H9 (cell line): Measurements from ENCODE around the gene LRP1B. TPM values are rescaled to one million over a fixed set of nuclear protein-coding genes. Genes with fewer than 3 reads are reported as not detected.

Source experiments
- DNase-seq: peaks from one replicate; pipeline ENCODE4 v3.0.0-alpha.2; 2017
- H2AFZ ChIP-seq: one replicate; pipeline ENCODE4 v1.6.1; 2013; ENCODE audit warnings: mild to moderate bottlenecking, low read length, control low read depth, moderate library complexity
- H2AK5ac ChIP-seq: 2 replicates; pipeline ENCODE4 v1.6.1; 2013; ENCODE audit warnings: low read length, control low read depth, mixed read lengths; ENCODE audit not compliant: insufficient read length
- H2BK120ac ChIP-seq: one replicate; pipeline ENCODE4 v1.6.1; 2013; ENCODE audit warnings: low read depth, mild to moderate bottlenecking, low read length, control low read depth, inconsistent platforms; ENCODE audit not compliant: poor library complexity, severe bottlenecking
- H2BK12ac ChIP-seq: 2 replicates; pipeline ENCODE4 v1.6.1; 2013; ENCODE audit warnings: low read length, control low read depth, mixed read lengths, low read depth; ENCODE audit not compliant: insufficient read length
- H2BK15ac ChIP-seq: 2 replicates; pipeline ENCODE4 v1.6.1; 2013; ENCODE audit warnings: low read depth, low read length, control low read depth
- H2BK20ac ChIP-seq: one replicate; pipeline ENCODE4 v1.6.1; 2013; ENCODE audit warnings: low read depth, mild to moderate bottlenecking, low read length, control low read depth, inconsistent platforms; ENCODE audit not compliant: poor library complexity, severe bottlenecking
- H2BK5ac ChIP-seq: 2 replicates; pipeline ENCODE4 v1.6.1; 2013; ENCODE audit warnings: low read length, control low read depth, mixed read lengths; ENCODE audit not compliant: insufficient read length
- H3K14ac ChIP-seq: 2 replicates; pipeline ENCODE4 v1.6.1; 2013; ENCODE audit warnings: low read length, control low read depth; ENCODE audit not compliant: insufficient read depth
- H3K18ac ChIP-seq: 2 replicates; pipeline ENCODE4 v1.6.1; 2013; ENCODE audit warnings: low read depth, mild to moderate bottlenecking, mixed read lengths, low read length, control low read depth; ENCODE audit not compliant: insufficient read length
- H3K23ac ChIP-seq: 2 replicates; pipeline ENCODE4 v1.6.1; 2013; ENCODE audit warnings: low read length, control low read depth, mixed read lengths, low read depth; ENCODE audit not compliant: insufficient read length
- H3K23me2 ChIP-seq: 2 replicates; pipeline ENCODE4 v1.6.1; 2013; ENCODE audit warnings: low read depth, mild to moderate bottlenecking, mixed read lengths, low read length, control low read depth; ENCODE audit not compliant: insufficient read length, poor library complexity, severe bottlenecking
- H3K27ac ChIP-seq: 2 replicates; pipeline ENCODE4 v1.5.1; 2013; ENCODE audit warnings: low read length, control low read depth, mixed read lengths, low read depth; ENCODE audit not compliant: insufficient read length
- H3K27me3 ChIP-seq: 2 replicates; pipeline ENCODE4 v1.6.1; 2013; ENCODE audit warnings: low read length, control low read depth, inconsistent platforms; ENCODE audit not compliant: insufficient read depth
- H3K4ac ChIP-seq: 2 replicates; pipeline ENCODE4 v1.6.1; 2013; ENCODE audit warnings: low read depth, mild to moderate bottlenecking, control low read depth, inconsistent platforms, low read length, moderate library complexity
- H3K4me1 ChIP-seq: 2 replicates; pipeline ENCODE4 v1.6.1; 2013; ENCODE audit warnings: low read length, control low read depth, inconsistent platforms; ENCODE audit not compliant: insufficient read depth
- H3K4me2 ChIP-seq: 2 replicates; pipeline ENCODE4 v1.6.1; 2013; ENCODE audit warnings: low read length, control low read depth, mixed read lengths; ENCODE audit not compliant: insufficient read length, insufficient read depth
- H3K56ac ChIP-seq: 2 replicates; pipeline ENCODE4 v1.6.1; 2013; ENCODE audit warnings: low read depth, mild to moderate bottlenecking, mixed read lengths, low read length, control low read depth; ENCODE audit not compliant: insufficient read length
- H3K79me1 ChIP-seq: 2 replicates; pipeline ENCODE4 v1.6.1; 2013; ENCODE audit warnings: low read depth, mild to moderate bottlenecking, moderate library complexity, low read length, control low read depth, inconsistent platforms; ENCODE audit not compliant: insufficient read depth, poor library complexity, severe bottlenecking
- H3K79me2 ChIP-seq: 2 replicates; pipeline ENCODE4 v1.6.1; 2013; ENCODE audit warnings: low read length, control low read depth, inconsistent platforms; ENCODE audit not compliant: insufficient read depth
- H3K9ac ChIP-seq: 2 replicates; pipeline ENCODE4 v1.6.1; 2013; ENCODE audit warnings: low read length, control low read depth, mixed read lengths; ENCODE audit not compliant: insufficient read length; ENCODE audit errors: extremely low read depth
- H3K9me3 ChIP-seq: one replicate; pipeline ENCODE4 v1.6.1; 2013; ENCODE audit warnings: low read depth, low read length, inconsistent platforms; ENCODE audit not compliant: control insufficient read depth
- H3T11ph ChIP-seq: one replicate; pipeline ENCODE4 v1.6.1; 2013; ENCODE audit warnings: mild to moderate bottlenecking, low read length, control low read depth, inconsistent platforms
- H4K20me1 ChIP-seq: one replicate; pipeline ENCODE4 v1.6.1; 2013; ENCODE audit not compliant: control insufficient read depth, insufficient read length, insufficient read depth
- H4K5ac ChIP-seq: 2 replicates; pipeline ENCODE4 v1.6.1; 2013; ENCODE audit warnings: low read depth, mild to moderate bottlenecking, mixed read lengths, low read length, control low read depth; ENCODE audit not compliant: insufficient read length
- H4K8ac ChIP-seq: replicated peaks from 2 replicates; pipeline ENCODE4 v1.6.1; 2013; ENCODE audit warnings: low read length, control low read depth, mixed read lengths, low read depth; ENCODE audit not compliant: insufficient read length
- H4K91ac ChIP-seq: 2 replicates; pipeline ENCODE4 v1.6.1; 2013; ENCODE audit warnings: low read depth, mild to moderate bottlenecking, moderate library complexity, mixed read lengths, low read length, control low read depth; ENCODE audit not compliant: insufficient read length
- H3K27ac Mint-ChIP-seq, 3 experiments: 2 replicates in 2 of 3; 3 replicates in 1 of 3; pipeline ENCODE4 v1.8.0; 2020 to 2021; ENCODE audit warnings: mixed read lengths in 3 of 3, mild to moderate bottlenecking in 1 of 3, moderate library complexity in 1 of 3
- H3K27me3 Mint-ChIP-seq: 2 replicates; pipeline ENCODE4 v1.8.0; 2021; ENCODE audit warnings: low read depth, mild to moderate bottlenecking, moderate library complexity, mixed read lengths
- H3K36me3 Mint-ChIP-seq, 3 experiments: 2 replicates in 2 of 3; 3 replicates in 1 of 3; pipeline ENCODE4 v1.8.0; 2020 to 2021; ENCODE audit warnings: low read depth in 3 of 3, mixed read lengths in 3 of 3; ENCODE audit not compliant: insufficient read depth in 1 of 3
- H3K4me1 Mint-ChIP-seq, 2 experiments: 2 replicates each; pipeline ENCODE4 v1.8.0; 2020; ENCODE audit warnings: mixed read lengths in 2 of 2
- H3K4me3 Mint-ChIP-seq, 2 experiments: 2 replicates in 1 of 2; 3 replicates in 1 of 2; pipeline ENCODE4 v1.8.0; 2020 to 2021; ENCODE audit warnings: mild to moderate bottlenecking in 2 of 2, mixed read lengths in 2 of 2, moderate library complexity in 1 of 2
- H3K9me3 Mint-ChIP-seq, 2 experiments: 2 replicates in 1 of 2; 3 replicates in 1 of 2; pipeline ENCODE4 v1.8.0; 2020; ENCODE audit warnings: mild to moderate bottlenecking in 2 of 2, mixed read lengths in 2 of 2, moderate library complexity in 1 of 2
- WGBS: extraction: QIAGEN DNeasy Blood & Tissue Kit; methylation state at CpG from one replicate; pipeline ENCODE4 v1.1.7; 2013; ENCODE audit warnings: missing lambda C conversion rate, low lambda C conversion rate, mixed read lengths; ENCODE audit not compliant: insufficient read length; ENCODE audit errors: extremely low coverage; 5-methylcytosine and 5-hydroxymethylcytosine counted together
- total RNA-seq: library from RNA; stranded (reverse); gene quantifications from 2 replicates; pipeline ENCODE4 v1.2.1, GENCODE V29; 2021
- TF ChIP-seq, protein P1 (sequence below): fragments of 200-600 bp; sonication (generic); conservative IDR thresholded peaks from 3 replicates; pipeline ENCODE4 v1.8.0; 2021; ENCODE audit warnings: antibody characterized with exemption, mild to moderate bottlenecking

Gene LRP1B
- total RNA-seq, 1 experiment from 2014 or later = not detected

DNA sequence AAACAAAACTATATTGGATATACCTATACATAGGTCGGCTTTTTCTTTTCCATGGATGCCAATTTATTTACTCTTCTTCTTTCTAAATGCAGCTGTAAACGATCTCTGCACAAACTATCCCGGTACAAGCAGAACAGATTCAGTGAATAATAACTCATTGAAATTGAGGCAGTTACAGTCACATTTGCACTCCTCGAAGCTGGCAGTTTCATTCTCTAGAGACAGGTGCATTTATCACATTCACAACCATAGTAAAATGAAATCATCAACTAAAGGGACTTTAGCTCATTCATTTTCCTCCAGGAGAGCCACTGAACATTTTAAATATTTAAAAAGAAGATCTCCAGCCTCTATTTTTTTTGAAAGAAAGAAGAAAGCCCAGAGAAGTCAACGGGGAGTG, 551.7 kb downstream of the LRP1B start:
- no peaks in the 10 kb centered on the region for H3K79me1 ChIP-seq
- H3K9me3 Mint-ChIP-seq = peaks cover 10 to 14% of the 10 kb centered on the region in 2 experiments; a peak in 3 of 5 replicates
- no peaks in the 10 kb centered on the region for H3K79me2 ChIP-seq
- H3K23ac ChIP-seq = no peak overlapping the region
- no peak overlapping the region for H3K56ac ChIP-seq
- H2BK12ac ChIP-seq = no peak overlapping the region
- no peaks in the 10 kb centered on the region for H3K27me3 ChIP-seq
- H3K9ac ChIP-seq = no peak overlapping the region
- no peak overlapping the region for H3K27ac Mint-ChIP-seq
- H2BK20ac ChIP-seq = no peak overlapping the region
- no peaks in the 10 kb centered on the region for H3K27me3 Mint-ChIP-seq
- no peak overlapping the region for H2BK15ac ChIP-seq
- H3K4me1 ChIP-seq = peaks cover 3% of the 10 kb centered on the region; the same call in 1 of the 2 replicates
- H3K23me2 ChIP-seq = no peaks in the 10 kb centered on the region
- H3K36me3 Mint-ChIP-seq = peaks cover 3 to 13% (median 3%) of the 10 kb centered on the region in 3 experiments; a peak in 3 of 7 replicates
- no peak overlapping the region for H2BK120ac ChIP-seq
- H4K20me1 ChIP-seq = no peaks in the 10 kb centered on the region
- no peak overlapping the region for H3K4ac ChIP-seq
- no peak overlapping the region for H3K4me2 ChIP-seq
- no peak overlapping the region for H3K4me3 Mint-ChIP-seq
- TF ChIP-seq, protein P1, sequence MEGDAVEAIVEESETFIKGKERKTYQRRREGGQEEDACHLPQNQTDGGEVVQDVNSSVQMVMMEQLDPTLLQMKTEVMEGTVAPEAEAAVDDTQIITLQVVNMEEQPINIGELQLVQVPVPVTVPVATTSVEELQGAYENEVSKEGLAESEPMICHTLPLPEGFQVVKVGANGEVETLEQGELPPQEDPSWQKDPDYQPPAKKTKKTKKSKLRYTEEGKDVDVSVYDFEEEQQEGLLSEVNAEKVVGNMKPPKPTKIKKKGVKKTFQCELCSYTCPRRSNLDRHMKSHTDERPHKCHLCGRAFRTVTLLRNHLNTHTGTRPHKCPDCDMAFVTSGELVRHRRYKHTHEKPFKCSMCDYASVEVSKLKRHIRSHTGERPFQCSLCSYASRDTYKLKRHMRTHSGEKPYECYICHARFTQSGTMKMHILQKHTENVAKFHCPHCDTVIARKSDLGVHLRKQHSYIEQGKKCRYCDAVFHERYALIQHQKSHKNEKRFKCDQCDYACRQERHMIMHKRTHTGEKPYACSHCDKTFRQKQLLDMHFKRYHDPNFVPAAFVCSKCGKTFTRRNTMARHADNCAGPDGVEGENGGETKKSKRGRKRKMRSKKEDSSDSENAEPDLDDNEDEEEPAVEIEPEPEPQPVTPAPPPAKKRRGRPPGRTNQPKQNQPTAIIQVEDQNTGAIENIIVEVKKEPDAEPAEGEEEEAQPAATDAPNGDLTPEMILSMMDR = no peak
- no peaks in the 10 kb centered on the region for H3K9me3 ChIP-seq
- no peak overlapping the region for H3K27ac ChIP-seq
- no peak overlapping the region for H4K5ac ChIP-seq
- no CpG with 5 or more reads among the region's 5 CpGs for WGBS
- H2AFZ ChIP-seq = no peak overlapping the region
- H2AK5ac ChIP-seq = no peak overlapping the region
- no peak overlapping the region for H4K8ac ChIP-seq
- no peak for DNase-seq
- H3K14ac ChIP-seq = no peak overlapping the region
- no peak overlapping the region for H4K91ac ChIP-seq
- no peak overlapping the region for H3K18ac ChIP-seq
- peaks cover 13 to 23% of the 10 kb centered on the region in 2 experiments for H3K4me1 Mint-ChIP-seq
- H2BK5ac ChIP-seq = no peak overlapping the region
- H3T11ph ChIP-seq = no peak overlapping the region
